ENCODE measurements around the gene EFNA3. TPM values are rescaled to one million over a fixed set of nuclear protein-coding genes. Genes with fewer than 3 reads are reported as not detected.
A peak's percentile ranks its signal among the peaks of the same experiment; 100 is the strongest.

The EFNA3 gene
- total and polyA plus RNA-seq, 2 donors (not counting 3 experiments of a cell fraction or from before 2014, with no cell fraction given): 2.2 to 2.5 TPM

- FAIRE-seq: peak; percentile 85
- Histone ChIP-seq H4K20me1 (replicated peaks; ENCODE audit: control insufficient read depth, extremely low read depth, insufficient read depth, low read length) (no peaks in the 10 kb centered on the region), H3K27me3 (ENCODE audit: control insufficient read depth in 2 of 2, insufficient read depth in 2 of 2, low read length in 2 of 2) (peaks cover 16 to 22% of the 10 kb centered on the region in 2 experiments)
Observed at GRCh38 chr1:155086128-155086741, 7.6 kb downstream of the EFNA3 start.

More at GRCh38 chr1:155086128-155086741, 7.6 kb downstream of the EFNA3 start:
- CTCF ChIA-PET: interaction anchor here (0.7 to 3.1 kb wide), 15 partner anchors 10 to 179 kb away, joined by 3 to 67 read pairs (median 14); partner anchors contain the start of genes ADAM15, EFNA4, KRTCAP2 and PYGO2
- no TSS peak for BruUV-seq (replicated peaks)
- H3K79me2 ChIP-seq (ENCODE audit: control insufficient read depth, insufficient read depth, low read length): no peaks in the 10 kb centered on the region
- no peak overlapping the region for H3K9ac ChIP-seq (replicated peaks; ENCODE audit: extremely low read depth, insufficient read depth, low read length)
- H3K27ac ChIP-seq (ENCODE audit: insufficient read depth, low read depth, low read length): no peak overlapping the region
- peak; percentile 58 for DNase-seq (ENCODE audit: low read depth, low spot score)
- no peaks in the 10 kb centered on the region for H3K9me1 ChIP-seq (replicated peaks; ENCODE audit: control insufficient read depth, extremely low read depth, insufficient read depth, low read length)
- intact Hi-C loops (cut with micrococcal nuclease) (loop anchor here (1.0 kb wide), 1 partner anchor 527 kb away; no protein-coding TSS in a partner anchor), dilution Hi-C loops (cut with MboI; ENCODE audit: extremely low pct_ligation_motif_present, low sequenced_read_pairs) (no loop called here)
- POLR2A ChIA-PET: no interaction called here
- no peaks in the 10 kb centered on the region for H3K36me3 ChIP-seq (ENCODE audit: control insufficient read depth in 2 of 2, extremely low read depth in 1 of 2, insufficient read depth in 2 of 2, low read length in 2 of 2)
- peak overlapping the region in 1 of 3 experiments; percentile 48 for H3K4me3 ChIP-seq (replicated peaks in 1 of 3; ENCODE audit: insufficient read depth in 1 of 3, low read depth in 1 of 3, low read length in 3 of 3)
- no peaks in the 10 kb centered on the region for H3K9me3 ChIP-seq (replicated peaks; ENCODE audit: control insufficient read depth, insufficient read depth, low read length)
- no peak overlapping the region for H3K4me2 ChIP-seq (ENCODE audit: insufficient read depth, low read length)
- peaks cover 10% of the 10 kb centered on the region for H3K4me1 ChIP-seq (ENCODE audit: control insufficient read depth, extremely low read depth, insufficient read depth, low read length)
- TF ChIP-seq MYC (IDR thresholded peaks at IDR 0.05; ENCODE audit: low read depth, low read length) (no peak), CTCF (IDR thresholded peaks at IDR 0.05; ENCODE audit: extremely low read depth in 1 of 2, insufficient read depth in 1 of 2, low read depth in 1 of 2, low read length in 2 of 2) (peak; percentile 88 to 99)
- H2AFZ ChIP-seq (ENCODE audit: low read depth, low read length): no peak overlapping the region

Data from endothelial cell of umbilical vein (primary cell).